Stimulated activated CD4-positive, alpha-beta T cell treated with anti-CD3 and anti-CD28 coated beads, Interleukin-12 subunit alpha, Interleukin-12 subunit beta, amount 100 ng/mL, for 24 hours (primary cell): ENCODE measurements around the gene PRSS37.
"Not testable (repeated sequence)": the region's sequence is repeated elsewhere in the genome, so short reads cannot be mapped to it uniquely, and the experiment has no call there.

ENCODE experiments used
- DNase-seq, 2 experiments: peaks; one replicate each; pipeline ENCODE4 v3.0.0-alpha.2; 2020; ENCODE audit warnings: low read depth in 2 of 2

The PRSS37 gene

GRCh38 chr7:141841385-141841784 is at the start of gene PRSS37:
Gene PRSS37 (minus strand): TSS chr7:141841485. CDS start chr7:141841049, 436 bp downstream.
- DNase-seq, result no peak

GRCh38 chr7:141889321-141889720 is 48.0 kb upstream of the PRSS37 start:
- DNase-seq, result no peak

GRCh38 chr7:141884539-141885225 is 43.4 kb upstream of the PRSS37 start:
- DNase-seq, result no peak

- DNase-seq, result no peak
Measured at GRCh38 chr7:141880960-141881359, 39.7 kb upstream of the PRSS37 start.

GRCh38 chr7:141877365-141877764 is 36.1 kb upstream of the PRSS37 start:
- no peak for DNase-seq

- no peak for DNase-seq
Measured at GRCh38 chr7:141876371-141876770, 35.1 kb upstream of the PRSS37 start.

GRCh38 chr7:141875453-141875852 is 34.2 kb upstream of the PRSS37 start:
- no peak for DNase-seq

GRCh38 chr7:141874787-141875186 is 33.5 kb upstream of the PRSS37 start:
- no peak for DNase-seq

GRCh38 chr7:141872931-141873330 is 31.6 kb upstream of the PRSS37 start:
- DNase-seq, result no peak

- no peak for DNase-seq
Measured at GRCh38 chr7:141866974-141867373, 25.7 kb upstream of the PRSS37 start.

- no peak for DNase-seq
Measured at GRCh38 chr7:141864765-141865447, 23.6 kb upstream of the PRSS37 start.

- DNase-seq, result no peak
Measured at GRCh38 chr7:141860207-141860606, 18.9 kb upstream of the PRSS37 start.

GRCh38 chr7:141847996-141848395 is 6.7 kb upstream of the PRSS37 start:
- DNase-seq, result no peak

GRCh38 chr7:141844256-141844655 is 3.0 kb upstream of the PRSS37 start:
- no peak for DNase-seq

- DNase-seq, result no peak
Measured at GRCh38 chr7:141842904-141843303, 1.6 kb upstream of the PRSS37 start.

GRCh38 chr7:141840708-141841107 is 577 bp downstream of the PRSS37 start:
- no peak for DNase-seq

GRCh38 chr7:141839256-141839655 is 2.0 kb downstream of the PRSS37 start:
- DNase-seq, result no peak

GRCh38 chr7:141838581-141838980 is 2.7 kb downstream of the PRSS37 start:
- DNase-seq, result no peak

- DNase-seq, result no peak
Measured at GRCh38 chr7:141837683-141838082, 3.6 kb downstream of the PRSS37 start.

GRCh38 chr7:141822432-141822831 is 18.9 kb downstream of the PRSS37 start:
- not testable (repeated sequence) for DNase-seq

GRCh38 chr7:141820067-141820466 is 21.2 kb downstream of the PRSS37 start:
- DNase-seq, result no peak

- no peak for DNase-seq
Measured at GRCh38 chr7:141792526-141792925, 48.8 kb downstream of the PRSS37 start.

- DNase-seq, result no peak
Measured at GRCh38 chr7:141789917-141790316, 51.4 kb downstream of the PRSS37 start, which contains the start of gene TAS2R5. Gene TAS2R5 (plus strand): TSS chr7:141790217. CDS start chr7:141790362, 145 bp downstream.
